Measurements from ENCODE around the gene FAM43A.

The FAM43A gene

DNA sequence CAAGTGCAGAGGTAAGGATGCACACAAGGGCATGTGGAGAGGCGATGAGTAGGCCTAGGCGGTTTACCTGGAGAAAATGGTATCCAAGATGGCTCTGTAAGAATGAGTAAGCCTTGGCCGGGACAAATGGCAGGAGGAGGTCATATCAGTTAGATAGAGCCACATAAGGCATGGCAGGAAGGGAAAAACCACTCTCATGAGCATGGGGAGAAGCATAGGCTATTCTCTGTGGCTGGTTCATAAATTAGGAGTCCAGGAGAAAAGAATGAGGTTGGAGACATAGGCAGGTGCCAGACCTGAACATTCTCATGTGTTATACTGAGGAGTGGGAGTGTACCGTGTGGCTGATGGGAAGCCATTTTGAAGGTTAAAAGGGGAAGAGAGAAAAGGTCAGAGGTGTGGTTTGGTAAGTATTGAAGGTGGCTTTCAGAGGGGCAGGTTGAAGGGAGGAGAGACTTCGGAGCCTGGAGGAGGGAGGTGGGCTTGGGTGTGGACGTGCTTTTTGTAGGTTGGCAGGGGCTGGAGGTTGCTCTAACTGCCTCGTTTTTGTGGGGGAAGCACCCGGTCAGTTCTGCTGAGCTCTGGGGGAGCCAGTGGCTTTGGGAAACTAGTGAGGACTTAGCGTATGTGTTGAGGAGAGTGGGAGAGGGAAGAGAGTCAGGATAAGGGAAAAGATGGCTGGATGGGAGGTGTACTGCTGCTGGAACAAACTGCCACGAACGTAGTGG, 4.6 kb upstream of the FAM43A start:
- no peak for DNase-seq

DNA sequence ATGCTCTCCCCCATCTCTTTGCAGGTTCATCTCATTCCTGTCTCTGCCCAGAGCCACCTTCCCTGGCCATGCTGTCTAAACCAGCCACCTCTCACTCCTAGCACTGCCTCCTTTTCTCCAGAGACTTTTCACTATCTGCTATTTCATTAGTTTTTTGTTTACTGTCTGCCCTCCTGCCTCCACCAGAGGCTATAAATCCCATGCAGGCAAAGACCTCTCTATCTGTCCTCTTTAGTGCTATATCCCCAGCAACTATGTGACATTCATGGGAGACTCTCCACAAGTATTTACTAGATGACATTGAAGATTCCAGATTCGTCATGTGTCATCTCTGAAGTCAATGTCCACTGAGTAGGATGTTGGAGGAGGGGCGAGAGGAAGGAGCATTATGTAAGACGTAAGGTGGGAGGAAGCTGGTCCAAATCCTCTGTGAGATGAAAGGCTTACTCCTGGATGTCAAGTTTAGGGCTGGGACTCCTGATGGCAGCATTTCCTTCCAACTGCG, 3.4 kb upstream of the FAM43A start:
- DNase-seq = no peak

DNA sequence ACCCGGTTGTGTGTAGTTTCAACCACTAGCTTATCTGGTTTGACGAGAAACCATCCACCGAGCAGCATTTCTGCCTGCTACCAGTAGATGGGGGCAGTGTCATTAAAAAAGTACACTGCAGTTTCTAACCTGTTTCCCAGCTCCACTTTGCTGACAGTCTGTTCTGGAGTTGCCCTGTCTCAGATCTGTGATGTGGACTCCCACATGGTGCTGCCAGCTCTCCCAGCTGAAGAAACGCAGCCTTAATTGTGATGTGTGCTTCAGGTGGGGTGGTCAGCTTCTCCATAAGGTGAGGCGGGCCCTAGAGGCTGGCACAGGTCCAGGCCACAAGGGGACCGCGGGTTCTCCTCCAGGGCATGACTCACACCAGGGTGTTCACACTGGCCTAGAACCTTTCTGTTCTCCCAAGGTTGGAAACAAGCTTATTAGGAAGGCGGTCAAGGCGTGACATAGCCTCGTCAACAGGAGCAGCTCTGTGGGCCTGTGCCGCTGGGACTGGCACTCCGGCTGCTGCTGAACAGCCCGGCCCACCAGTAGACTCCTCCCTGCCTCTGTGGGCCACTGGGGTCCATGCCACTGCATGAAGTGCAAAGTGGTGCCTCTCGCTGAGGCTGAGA, 2.9 kb upstream of the FAM43A start:
- DNase-seq = peak; percentile 88

DNA sequence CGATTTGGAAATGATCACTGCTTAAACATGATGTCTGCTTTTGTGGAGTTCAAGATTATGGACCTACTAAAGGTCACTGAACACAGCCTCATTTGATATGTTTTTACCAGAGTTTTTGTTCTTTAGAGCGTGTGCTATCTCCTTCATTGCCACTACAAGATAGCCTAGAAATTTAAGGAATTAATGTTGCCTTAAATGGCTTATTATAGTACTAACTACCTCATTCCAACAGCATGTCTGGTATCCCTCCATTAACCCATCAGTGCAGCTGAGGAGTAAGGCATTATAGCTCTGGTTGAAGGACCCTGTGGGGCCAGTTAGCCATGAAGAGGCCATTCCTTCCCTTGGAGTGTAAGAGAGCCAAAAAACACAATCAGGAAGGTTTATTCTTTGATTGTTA, 2.3 kb upstream of the FAM43A start:
- no peak for DNase-seq

DNA sequence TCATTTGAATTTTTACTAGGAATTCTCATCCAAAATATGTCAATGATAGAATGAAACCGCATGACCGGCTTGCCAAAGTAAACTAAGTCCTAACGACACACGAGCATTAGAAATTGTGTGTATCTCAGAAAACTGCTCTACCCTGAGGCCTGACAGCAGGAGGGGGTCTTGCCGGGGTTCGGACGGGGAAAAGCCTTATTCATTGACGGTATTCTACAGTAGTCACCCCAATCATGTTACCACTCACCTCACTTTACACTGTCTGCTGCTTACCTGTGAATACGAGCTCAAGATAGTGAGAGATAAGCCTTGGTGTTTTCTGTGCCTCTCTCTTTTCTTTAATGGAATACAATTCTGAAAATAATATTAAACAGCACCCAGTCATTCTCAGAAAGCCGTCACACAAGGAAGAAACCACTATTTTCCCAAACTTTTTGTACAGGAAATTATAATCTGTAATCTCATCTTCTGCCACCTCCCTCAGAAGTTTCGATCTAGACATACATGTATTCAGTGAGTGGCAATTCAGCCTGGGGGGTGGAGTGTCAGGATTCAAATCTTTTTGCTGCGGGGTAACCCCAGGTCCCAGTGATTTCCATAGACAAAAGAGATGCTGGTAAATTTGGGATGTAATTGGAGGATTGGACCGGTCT, 492 bp upstream of the FAM43A start:
- DNase-seq = no peak

DNA sequence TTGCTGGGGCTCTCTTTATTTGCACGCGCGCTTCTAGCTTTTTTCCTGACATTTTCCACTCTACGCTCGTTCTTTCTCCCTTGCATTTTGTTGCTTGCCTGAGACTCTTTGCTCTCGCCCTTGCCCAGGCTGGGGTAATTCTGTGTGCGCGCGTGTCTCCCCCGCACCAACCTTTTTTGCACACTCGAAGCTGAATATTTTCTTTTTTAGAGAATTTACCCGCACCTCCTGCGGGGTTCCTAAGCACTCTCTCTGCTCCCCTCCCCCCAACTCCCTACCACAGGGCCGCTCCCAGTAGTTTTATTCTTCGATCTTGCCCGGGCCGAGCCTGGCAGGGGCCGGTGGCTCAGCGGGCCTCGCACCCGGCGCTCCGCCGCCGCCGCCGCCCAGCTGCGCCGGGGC, 732 bp downstream of the FAM43A start:
- no peak for DNase-seq

DNA sequence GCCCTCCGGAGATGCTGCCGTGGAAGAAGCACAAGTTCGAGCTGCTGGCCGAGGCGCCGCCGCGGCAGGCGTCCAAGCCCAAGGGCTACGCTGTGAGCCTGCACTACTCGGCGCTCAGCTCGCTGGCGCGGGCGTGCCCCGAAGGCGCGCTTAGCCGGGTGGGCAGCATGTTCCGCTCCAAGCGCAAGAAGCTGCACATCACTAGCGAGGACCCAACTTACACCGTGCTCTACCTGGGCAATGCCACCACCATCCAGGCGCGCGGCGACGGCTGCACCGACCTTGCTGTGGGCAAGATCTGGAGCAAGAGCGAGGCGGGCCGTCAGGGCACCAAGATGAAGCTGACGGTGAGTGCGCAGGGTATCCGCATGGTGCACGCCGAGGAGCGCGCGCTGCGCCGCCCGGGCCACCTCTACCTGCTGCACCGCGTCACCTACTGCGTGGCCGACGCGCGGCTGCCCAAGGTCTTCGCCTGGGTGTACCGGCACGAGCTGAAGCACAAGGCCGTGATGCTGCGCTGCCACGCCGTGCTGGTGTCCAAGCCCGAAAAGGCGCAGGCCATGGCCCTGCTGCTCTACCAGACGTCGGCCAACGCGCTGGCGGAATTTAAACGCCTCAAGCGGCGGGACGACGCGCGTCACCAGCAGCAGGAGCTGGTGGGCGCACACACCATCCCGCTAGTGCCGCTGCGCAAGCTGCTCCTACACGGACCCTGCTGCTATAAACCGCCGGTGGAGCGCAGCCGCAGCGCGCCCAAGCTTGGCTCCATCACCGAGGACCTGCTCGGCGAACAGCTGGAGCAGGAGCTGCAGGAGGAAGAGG, 1.3 kb downstream of the FAM43A start:
- DNase-seq = peak; percentile 23

DNA sequence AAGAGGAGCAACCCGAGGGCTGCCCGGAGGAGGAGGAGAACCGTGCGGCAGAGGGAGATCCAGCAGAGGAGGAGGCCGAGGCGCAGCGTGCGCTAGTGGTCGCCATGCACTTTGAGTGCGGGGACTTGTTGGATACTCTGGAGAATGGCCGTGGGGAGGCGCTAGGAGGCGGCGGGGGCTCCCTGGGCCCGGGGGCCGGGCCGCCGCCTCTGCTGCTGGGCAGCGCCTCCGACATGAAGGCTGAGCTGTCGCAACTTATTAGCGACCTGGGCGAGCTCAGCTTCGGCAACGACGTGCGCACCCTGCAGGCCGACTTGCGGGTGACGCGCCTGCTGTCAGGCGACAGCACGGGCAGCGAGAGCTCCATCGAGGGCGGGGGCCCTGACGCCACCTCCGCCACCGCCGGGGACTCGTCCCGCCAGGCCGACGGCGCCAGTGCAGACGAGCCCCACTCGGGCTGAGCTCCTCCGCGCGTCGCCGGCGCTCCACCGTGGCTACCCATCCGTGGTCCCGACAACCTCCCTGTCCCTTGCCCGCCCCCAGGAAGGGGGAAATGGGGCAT, 2.0 kb downstream of the FAM43A start:
- DNase-seq = peak; percentile 40

DNA sequence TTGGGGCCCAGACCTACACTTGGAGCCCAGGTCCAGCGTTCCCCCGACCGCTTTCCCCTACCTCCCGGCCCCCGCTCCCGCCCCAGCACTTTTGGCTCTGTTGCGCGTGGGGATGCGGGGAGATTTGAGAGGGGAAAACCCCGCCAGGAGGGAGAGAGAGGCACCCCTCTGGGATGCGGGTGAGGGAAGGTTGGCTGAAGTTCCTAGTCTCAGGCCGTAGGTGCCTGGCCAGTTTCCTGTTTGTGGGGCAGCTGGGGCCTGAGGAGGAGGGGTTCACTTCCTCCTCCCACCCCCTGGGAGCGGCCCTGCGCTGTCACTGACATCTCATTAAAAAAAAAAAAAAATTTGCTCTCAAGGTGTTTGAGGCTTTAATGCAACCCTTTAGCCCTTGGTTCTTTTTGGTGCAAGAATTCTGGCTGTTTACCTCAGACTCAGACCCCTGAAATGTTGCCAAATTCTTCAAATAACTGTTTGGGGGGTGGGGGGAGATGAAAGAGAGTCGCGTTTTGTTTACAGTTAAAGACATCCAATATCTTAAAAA, 2.6 kb downstream of the FAM43A start:
- DNase-seq = peak; percentile 26

DNA sequence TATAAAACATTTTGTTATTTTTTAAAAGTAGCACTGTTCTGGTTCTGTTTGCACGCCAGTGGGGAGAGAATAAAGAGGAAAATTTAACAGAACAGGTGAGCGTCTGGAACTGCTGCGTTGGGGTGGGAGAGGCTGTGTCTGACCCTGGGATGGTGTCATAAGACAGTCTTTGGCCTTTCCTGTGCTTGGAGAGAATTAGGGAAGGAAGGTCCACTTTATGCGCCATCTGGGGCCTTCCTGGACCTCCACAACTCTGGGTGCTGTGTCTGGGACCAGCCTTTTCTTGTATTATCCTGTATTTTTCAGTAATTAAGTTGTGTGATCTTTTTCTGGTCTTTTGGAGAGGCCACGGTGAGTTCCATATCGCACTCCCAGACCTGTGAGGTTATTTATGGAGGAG, 3.3 kb downstream of the FAM43A start:
- no peak for DNase-seq

DNA sequence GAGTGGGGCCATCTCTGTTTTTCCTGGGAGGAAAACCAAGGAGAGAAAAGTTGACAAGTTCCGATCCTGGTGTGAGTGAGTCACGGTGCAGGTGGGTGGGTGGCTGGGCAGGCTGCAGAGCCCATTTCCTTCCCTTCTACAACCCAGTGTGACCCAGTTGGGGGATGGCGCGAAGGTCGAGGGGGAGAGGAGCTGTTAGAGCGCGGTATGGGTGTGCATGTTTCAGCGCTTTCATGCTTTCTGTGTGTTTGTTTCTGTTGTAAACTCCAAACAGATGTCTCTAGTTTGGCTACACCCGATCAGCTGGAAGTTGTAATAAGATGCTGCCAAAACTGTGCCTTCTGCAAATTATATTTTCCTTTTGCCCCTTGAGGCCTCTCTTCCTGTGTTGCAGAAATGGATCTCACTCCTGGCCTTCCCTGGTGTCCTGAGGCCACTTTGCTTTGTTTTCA, 3.8 kb downstream of the FAM43A start:
- DNase-seq = no peak

DNA sequence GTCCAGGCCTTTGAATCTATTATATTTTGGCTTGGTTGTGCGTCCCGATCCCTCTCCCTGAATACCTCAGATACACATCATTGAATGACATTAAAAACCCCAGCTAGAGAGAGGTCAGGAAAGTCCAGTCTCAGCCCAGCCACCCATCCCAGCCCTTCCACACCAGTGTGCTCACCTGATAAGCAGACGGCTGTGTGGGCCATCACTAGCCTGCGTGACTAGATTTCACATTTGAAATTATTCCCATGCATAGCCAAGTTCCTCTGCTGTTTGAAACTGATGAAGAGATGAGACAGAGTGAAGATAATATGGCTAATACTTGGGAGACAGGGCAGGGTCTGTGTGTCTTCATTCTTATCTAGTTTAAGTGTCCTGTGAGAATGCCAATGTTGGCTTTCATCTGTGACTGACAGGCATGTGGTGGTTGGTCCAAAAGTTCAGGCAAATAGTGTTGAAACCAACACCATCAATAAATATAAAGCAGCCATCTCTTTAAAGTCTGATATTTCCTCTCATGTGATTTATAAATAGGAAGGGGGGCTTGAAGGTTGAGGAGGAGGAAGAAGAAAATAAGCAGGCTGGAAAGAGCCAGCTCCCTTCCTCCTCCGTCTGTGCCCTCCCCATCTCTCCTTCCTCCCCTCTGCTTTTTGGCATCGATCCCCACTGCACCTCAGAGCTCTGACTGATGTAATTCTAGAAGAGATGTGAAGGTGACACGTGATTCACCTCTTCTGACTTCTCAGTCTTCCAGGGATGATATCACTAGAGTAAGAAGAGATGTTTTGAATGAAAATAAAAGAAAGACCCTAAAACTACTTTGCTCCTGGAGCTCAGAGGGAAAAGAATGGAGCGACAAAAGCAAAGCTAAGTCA, 5.1 kb downstream of the FAM43A start:
- DNase-seq = no peak

DNA sequence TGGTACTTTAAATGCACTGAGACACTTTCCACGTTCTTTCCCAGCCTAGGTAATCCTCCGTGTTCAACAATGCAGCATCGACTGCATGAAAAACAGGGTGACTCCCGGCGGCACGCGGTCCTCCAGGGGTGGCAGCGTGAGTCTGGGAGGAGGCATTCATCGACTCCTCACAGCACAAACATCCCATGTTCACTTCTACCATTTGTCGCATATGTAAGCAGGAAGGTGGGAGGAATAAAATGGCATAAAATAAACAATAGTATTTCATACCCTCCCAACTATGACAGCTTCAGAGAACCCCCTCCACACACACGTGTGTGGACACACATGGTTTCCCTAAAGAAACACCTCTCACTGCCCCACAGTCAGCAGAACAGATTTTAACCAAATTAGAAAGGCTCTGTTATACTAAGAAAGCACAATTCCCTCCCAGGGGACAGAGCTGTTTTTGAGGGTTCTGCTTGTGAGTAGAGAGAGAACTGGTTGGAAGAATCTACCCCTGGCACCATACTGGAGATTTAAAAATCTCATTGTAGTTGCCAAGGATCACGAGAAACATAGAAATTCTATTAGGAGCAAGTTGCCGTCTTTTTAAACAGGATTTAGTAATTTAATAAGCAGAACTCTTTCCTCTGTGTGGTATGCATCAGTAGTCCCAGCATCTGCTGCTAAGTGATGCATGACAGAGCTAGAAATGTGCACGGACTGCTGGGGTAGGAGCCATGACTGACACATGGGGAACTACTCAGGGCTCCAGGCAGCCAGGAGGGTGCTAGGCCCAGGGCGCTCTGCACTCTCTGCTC, 6.0 kb downstream of the FAM43A start:
- DNase-seq = no peak

DNA sequence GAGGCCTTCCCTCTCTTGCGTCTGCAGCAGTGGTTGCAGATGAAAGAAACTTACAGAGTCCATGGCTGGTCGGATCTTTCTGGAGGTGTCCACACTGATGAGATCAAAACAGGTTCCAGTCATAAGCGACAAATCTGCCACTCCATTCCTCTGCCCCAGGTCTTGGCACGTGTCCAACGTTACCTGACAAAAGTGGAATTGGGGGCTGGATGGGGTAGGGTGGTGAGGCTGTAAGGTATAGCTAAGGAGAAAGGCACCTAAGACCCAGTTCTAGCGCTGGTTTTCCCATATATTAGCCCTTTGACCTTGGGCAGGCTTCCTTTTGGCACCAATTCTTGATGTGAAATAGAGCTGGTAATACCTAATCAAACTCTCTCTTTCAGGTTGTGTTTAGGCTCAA, 11.0 kb downstream of the FAM43A start:
- DNase-seq = no peak

DNA sequence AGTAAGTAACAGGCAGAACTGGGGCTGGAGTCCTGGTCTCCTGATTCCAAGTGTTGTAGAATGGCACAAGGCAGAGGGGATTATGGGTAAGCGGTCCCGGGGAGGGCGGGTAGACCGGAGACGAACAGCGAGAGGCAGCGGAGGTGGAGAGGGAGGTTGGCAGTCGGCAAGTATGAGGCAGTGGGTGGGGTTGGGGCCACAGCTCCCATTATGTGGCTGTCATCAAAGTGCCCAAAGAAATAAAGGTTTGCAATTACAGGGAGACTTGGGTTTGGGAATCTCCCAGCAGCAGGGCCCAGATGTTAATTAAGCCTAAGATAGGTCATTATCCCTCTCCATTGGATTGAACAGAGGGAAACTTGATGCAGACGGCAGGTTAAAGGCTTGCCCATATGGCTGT, 16.9 kb downstream of the FAM43A start:
- no peak for DNase-seq

DNA sequence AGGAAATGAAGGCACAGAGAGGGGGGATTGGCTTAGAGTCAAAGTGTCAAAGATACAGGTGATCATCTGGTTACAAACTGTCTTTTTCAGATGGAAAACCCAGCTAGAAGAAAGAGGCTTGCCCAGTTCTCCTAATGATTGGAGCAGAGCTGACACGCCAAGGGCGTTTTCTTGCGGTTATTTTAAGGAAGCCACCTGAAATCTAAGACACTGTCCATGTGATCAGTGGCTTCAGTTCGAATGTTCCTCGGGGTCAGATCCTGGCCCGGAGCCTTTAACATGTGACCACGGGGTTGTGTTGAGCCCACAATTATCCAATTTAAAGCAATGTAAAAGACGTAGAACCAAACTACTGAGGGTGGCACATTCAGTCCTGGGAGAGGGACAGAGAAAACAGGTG, 19.5 kb downstream of the FAM43A start:
- DNase-seq = no peak

DNA sequence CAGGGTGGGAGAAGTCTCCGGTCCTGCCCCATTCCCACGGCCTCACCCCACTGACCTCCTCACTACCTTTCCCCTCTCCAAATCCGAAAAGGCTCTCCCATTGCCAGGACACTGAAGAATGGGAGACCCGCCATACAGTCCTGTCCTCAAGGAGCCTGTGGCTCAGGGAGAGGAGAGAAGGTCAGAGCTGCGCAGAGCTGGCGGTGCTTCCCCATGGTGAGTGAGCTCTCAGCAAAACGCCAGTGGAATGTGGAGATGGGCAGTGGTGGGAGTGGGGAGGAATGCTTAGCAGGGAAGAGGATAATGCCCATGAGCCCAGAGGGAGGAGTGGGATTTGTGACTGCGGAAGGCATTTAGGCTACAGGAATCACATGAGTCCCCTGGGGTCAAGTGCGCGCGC, 20.1 kb downstream of the FAM43A start:
- no peak for DNase-seq

DNA sequence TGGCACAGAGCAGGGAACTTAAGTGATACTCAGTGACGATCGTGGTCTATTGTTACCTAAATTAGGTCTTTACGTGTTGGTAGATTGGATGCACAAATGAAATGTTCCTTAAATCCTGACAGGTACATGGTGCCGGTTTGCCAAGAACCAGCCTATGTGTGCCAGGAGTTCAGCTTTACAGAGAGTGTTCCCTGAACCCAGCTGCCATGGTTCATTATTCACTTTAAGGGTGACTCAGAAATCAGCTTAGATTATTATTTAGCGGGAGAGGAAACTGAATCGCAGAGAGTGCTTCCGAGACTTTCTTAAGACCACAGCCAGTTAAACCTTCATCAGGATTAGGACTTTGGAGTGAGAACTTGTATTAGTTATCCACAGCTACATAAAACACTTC, 21.5 kb downstream of the FAM43A start:
- no peak for DNase-seq

DNA sequence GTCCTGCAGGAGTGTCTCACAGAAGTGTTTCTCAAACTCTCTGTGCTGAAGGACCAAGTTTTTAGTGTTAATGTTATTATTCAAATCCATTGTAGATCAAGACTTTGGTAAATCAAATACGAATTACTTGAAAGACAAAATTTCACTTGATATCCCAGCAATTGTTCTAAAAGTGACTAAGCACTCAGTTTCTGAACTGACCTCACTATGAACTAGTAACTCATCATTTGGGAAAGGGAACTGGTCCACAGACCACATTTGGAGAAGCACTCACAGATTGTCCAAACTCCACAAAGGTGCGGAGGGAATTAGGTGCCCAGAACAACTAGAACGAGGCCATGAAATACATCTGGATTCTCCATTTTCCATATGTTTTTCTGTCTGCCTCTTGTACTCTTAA, 25.6 kb downstream of the FAM43A start:
- no peak for DNase-seq

DNA sequence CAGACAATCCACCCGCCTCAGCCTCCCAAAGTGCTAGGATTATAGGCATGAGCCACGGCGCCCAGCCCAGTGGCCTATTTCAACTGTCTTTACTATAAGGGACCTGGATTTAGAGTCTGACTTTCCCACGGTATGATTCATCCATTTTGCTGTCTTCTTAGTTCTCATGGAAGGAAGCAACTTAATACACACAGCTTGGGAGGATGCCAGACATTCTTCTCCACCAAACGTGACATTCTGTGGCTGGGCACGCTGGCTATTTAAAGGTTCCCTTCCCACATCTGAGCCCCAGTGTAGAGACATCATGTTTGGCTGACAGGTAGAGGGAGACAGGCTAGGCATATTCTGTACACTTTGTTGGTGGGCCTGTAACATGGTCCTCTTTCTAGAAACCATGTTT, 26.2 kb downstream of the FAM43A start:
- DNase-seq = no peak

Measured in NCI-H774 (cell line).